Gastrocnemius medialis (tissue), 4 donors: Measurements from ENCODE around the gene ANO3.

Source experiments
- POLR2A ChIP-seq, 2 donors: fragments of 450-650 bp; IDR thresholded peaks; one replicate each; pipeline ENCODE4 v1.6.1; 2017; ENCODE audit warnings: antibody characterized with exemption in 2 of 2, mild to moderate bottlenecking in 2 of 2, moderate library complexity in 2 of 2
- TF ChIP-seq, protein P1 (sequence below), 5 experiments: fragments of 450-650 bp in 3 of 5; fragments of 200-600 bp in 2 of 5; sonication (generic) in 2 of 5; IDR thresholded peaks in 4 of 5; conservative IDR thresholded peaks in 1 of 5; 1 replicate in 4 of 5; 2 replicates in 1 of 5; pipeline ENCODE4 v1.5.1; 2016 to 2019; ENCODE audit warnings: antibody characterized with exemption in 5 of 5, mild to moderate bottlenecking in 3 of 5, moderate library complexity in 3 of 5

DNA sequence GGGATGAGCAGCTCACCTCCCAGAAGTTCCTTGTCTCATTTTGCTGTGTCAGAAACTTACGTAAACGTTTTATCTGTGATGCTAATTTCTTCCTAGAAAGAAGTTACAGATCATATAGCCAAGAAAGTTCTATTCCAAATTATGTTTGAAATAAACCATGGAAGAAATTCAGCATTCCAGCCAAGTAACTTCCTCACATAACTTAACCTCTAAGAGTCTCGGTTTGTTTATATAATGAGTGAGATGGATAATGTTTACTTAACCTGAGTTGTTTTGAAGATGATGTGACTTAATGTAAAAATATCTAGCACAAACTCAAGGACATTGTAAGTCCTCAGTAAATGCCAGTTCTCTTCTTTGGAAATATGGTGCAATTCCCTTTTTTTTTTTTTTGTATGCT, 249.0 kb downstream of the ANO3 start:
- TF ChIP-seq, protein P1, sequence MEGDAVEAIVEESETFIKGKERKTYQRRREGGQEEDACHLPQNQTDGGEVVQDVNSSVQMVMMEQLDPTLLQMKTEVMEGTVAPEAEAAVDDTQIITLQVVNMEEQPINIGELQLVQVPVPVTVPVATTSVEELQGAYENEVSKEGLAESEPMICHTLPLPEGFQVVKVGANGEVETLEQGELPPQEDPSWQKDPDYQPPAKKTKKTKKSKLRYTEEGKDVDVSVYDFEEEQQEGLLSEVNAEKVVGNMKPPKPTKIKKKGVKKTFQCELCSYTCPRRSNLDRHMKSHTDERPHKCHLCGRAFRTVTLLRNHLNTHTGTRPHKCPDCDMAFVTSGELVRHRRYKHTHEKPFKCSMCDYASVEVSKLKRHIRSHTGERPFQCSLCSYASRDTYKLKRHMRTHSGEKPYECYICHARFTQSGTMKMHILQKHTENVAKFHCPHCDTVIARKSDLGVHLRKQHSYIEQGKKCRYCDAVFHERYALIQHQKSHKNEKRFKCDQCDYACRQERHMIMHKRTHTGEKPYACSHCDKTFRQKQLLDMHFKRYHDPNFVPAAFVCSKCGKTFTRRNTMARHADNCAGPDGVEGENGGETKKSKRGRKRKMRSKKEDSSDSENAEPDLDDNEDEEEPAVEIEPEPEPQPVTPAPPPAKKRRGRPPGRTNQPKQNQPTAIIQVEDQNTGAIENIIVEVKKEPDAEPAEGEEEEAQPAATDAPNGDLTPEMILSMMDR (IDR thresholded peaks at IDR 0.05 in 4 of 5, conservative IDR thresholded peaks at IDR 0.05 in 1 of 5), result no peak
- TF ChIP-seq POLR2A (IDR thresholded peaks at IDR 0.05), result no peak
